Activated naive CD4-positive, alpha-beta T cell treated with anti-CD3 and anti-CD28 coated beads, Interleukin-2, amount 50 U/mL, for 24 hours (primary cell): Measurements from ENCODE around the gene GAPDHS.

Experiments
- H3K27ac Mint-ChIP-seq: one replicate; pipeline ENCODE4 v1.8.0; 2021; ENCODE audit warnings: mild to moderate bottlenecking, mixed read lengths
- H3K27me3 Mint-ChIP-seq: one replicate; pipeline ENCODE4 v1.8.0; 2021; ENCODE audit warnings: mixed read lengths
- H3K36me3 Mint-ChIP-seq: one replicate; pipeline ENCODE4 v1.8.0; 2021; ENCODE audit warnings: mixed read lengths
- H3K4me1 Mint-ChIP-seq: one replicate; pipeline ENCODE4 v1.8.0; 2021; ENCODE audit warnings: mixed read lengths
- H3K4me3 Mint-ChIP-seq: one replicate; pipeline ENCODE4 v1.8.0; 2021; ENCODE audit warnings: mild to moderate bottlenecking, mixed read lengths
- H3K9me3 Mint-ChIP-seq: one replicate; pipeline ENCODE4 v1.8.0; 2021; ENCODE audit warnings: mixed read lengths

Gene GAPDHS

GRCh38 chr19:35533201-35533821, at the start of gene GAPDHS:
Gene GAPDHS (plus strand): TSS chr19:35533456. CDS start chr19:35533528, 72 bp downstream.
- peak within 1 kb of the TSS; percentile 69 for H3K4me3 Mint-ChIP-seq
- no peaks in the 10 kb centered on the region for H3K36me3 Mint-ChIP-seq
- peaks cover 9% of the 10 kb centered on the region for H3K27me3 Mint-ChIP-seq
- H3K27ac Mint-ChIP-seq = peak within 1 kb of the TSS; percentile 0
- peaks cover 17% of the 10 kb centered on the region for H3K4me1 Mint-ChIP-seq
- no peaks in the 10 kb centered on the region for H3K9me3 Mint-ChIP-seq

GRCh38 chr19:35484252-35485036, 48.8 kb upstream of the GAPDHS start:
- Mint-ChIP-seq H3K27me3 (peaks cover 2% of the 10 kb centered on the region), H3K4me1 (no peaks in the 10 kb centered on the region), H3K27ac (no peak overlapping the region), H3K36me3 (no peaks in the 10 kb centered on the region), H3K9me3 (no peaks in the 10 kb centered on the region), H3K4me3 (no peak overlapping the region)

- Mint-ChIP-seq H3K36me3 (no peaks in the 10 kb centered on the region), H3K9me3 (no peaks in the 10 kb centered on the region), H3K27me3 (peaks cover 2% of the 10 kb centered on the region), H3K4me3 (no peak overlapping the region), H3K4me1 (no peaks in the 10 kb centered on the region), H3K27ac (no peak overlapping the region)
These were observed 47.0 kb upstream of the GAPDHS start for GRCh38 chr19:35486268-35486708.

- Mint-ChIP-seq H3K36me3 (no peaks in the 10 kb centered on the region), H3K9me3 (no peaks in the 10 kb centered on the region), H3K27me3 (peaks cover 2% of the 10 kb centered on the region), H3K4me1 (no peaks in the 10 kb centered on the region), H3K4me3 (no peak overlapping the region), H3K27ac (no peak overlapping the region)
These were observed 45.5 kb upstream of the GAPDHS start for GRCh38 chr19:35487656-35488182.

- H3K4me1 Mint-ChIP-seq = no peaks in the 10 kb centered on the region
- no peaks in the 10 kb centered on the region for H3K9me3 Mint-ChIP-seq
- H3K27ac Mint-ChIP-seq = peak overlapping the region; percentile 26
- H3K36me3 Mint-ChIP-seq = no peaks in the 10 kb centered on the region
- H3K27me3 Mint-ChIP-seq = no peaks in the 10 kb centered on the region
- no peak overlapping the region for H3K4me3 Mint-ChIP-seq
These were observed 44.6 kb upstream of the GAPDHS start for GRCh38 chr19:35488677-35489076.

- Mint-ChIP-seq H3K9me3 (no peaks in the 10 kb centered on the region), H3K27ac (peak within 1 kb of the TSS; percentile 2), H3K4me3 (no peak within 1 kb of the TSS), H3K36me3 (no peaks in the 10 kb centered on the region), H3K27me3 (no peaks in the 10 kb centered on the region), H3K4me1 (peaks cover 6% of the 10 kb centered on the region)
These were observed 42.9 kb upstream of the GAPDHS start, which contains the start of gene KRTDAP for GRCh38 chr19:35490364-35490763. Gene KRTDAP (minus strand): TSS chr19:35490464. CDS start chr19:35490442, 22 bp downstream.

GRCh38 chr19:35491836-35492360, 41.4 kb upstream of the GAPDHS start:
- Mint-ChIP-seq H3K27ac (no peak overlapping the region), H3K27me3 (no peaks in the 10 kb centered on the region), H3K36me3 (no peaks in the 10 kb centered on the region), H3K4me3 (no peak overlapping the region), H3K9me3 (no peaks in the 10 kb centered on the region), H3K4me1 (peaks cover 8% of the 10 kb centered on the region)

- Mint-ChIP-seq H3K27ac (no peak overlapping the region), H3K27me3 (no peaks in the 10 kb centered on the region), H3K4me3 (no peak overlapping the region), H3K4me1 (peaks cover 8% of the 10 kb centered on the region), H3K36me3 (no peaks in the 10 kb centered on the region), H3K9me3 (no peaks in the 10 kb centered on the region)
These were observed 39.3 kb upstream of the GAPDHS start for GRCh38 chr19:35493971-35494370.

GRCh38 chr19:35495107-35496064, 37.9 kb upstream of the GAPDHS start:
- Mint-ChIP-seq H3K9me3 (no peaks in the 10 kb centered on the region), H3K27ac (no peak overlapping the region), H3K36me3 (no peaks in the 10 kb centered on the region), H3K4me3 (peak overlapping the region; percentile 27), H3K27me3 (no peaks in the 10 kb centered on the region), H3K4me1 (peaks cover 8% of the 10 kb centered on the region)

GRCh38 chr19:35497406-35497805, 35.9 kb upstream of the GAPDHS start:
- Mint-ChIP-seq H3K27me3 (peaks cover 2% of the 10 kb centered on the region), H3K36me3 (no peaks in the 10 kb centered on the region), H3K9me3 (no peaks in the 10 kb centered on the region), H3K27ac (no peak overlapping the region), H3K4me1 (peaks cover 8% of the 10 kb centered on the region), H3K4me3 (no peak overlapping the region)

- Mint-ChIP-seq H3K36me3 (no peaks in the 10 kb centered on the region), H3K9me3 (no peaks in the 10 kb centered on the region), H3K27ac (no peak overlapping the region), H3K4me1 (peaks cover 8% of the 10 kb centered on the region), H3K4me3 (no peak overlapping the region), H3K27me3 (peaks cover 3% of the 10 kb centered on the region)
These were observed 35.0 kb upstream of the GAPDHS start for GRCh38 chr19:35498220-35498619.

- Mint-ChIP-seq H3K4me1 (peaks cover 8% of the 10 kb centered on the region), H3K9me3 (no peaks in the 10 kb centered on the region), H3K4me3 (no peak overlapping the region), H3K27ac (no peak overlapping the region), H3K27me3 (peaks cover 3% of the 10 kb centered on the region), H3K36me3 (no peaks in the 10 kb centered on the region)
These were observed 34.2 kb upstream of the GAPDHS start for GRCh38 chr19:35498984-35499527.

GRCh38 chr19:35500611-35501010, 32.6 kb upstream of the GAPDHS start:
- H3K9me3 Mint-ChIP-seq = no peaks in the 10 kb centered on the region
- H3K36me3 Mint-ChIP-seq = no peaks in the 10 kb centered on the region
- no peak overlapping the region for H3K4me3 Mint-ChIP-seq
- H3K27ac Mint-ChIP-seq = no peak overlapping the region
- no peaks in the 10 kb centered on the region for H3K4me1 Mint-ChIP-seq
- H3K27me3 Mint-ChIP-seq = peaks cover 8% of the 10 kb centered on the region

GRCh38 chr19:35501684-35502083, 31.6 kb upstream of the GAPDHS start:
- Mint-ChIP-seq H3K27me3 (peaks cover 8% of the 10 kb centered on the region), H3K9me3 (no peaks in the 10 kb centered on the region), H3K27ac (no peak overlapping the region), H3K4me1 (no peaks in the 10 kb centered on the region), H3K36me3 (no peaks in the 10 kb centered on the region), H3K4me3 (no peak overlapping the region)

- Mint-ChIP-seq H3K27ac (no peak overlapping the region), H3K4me1 (no peaks in the 10 kb centered on the region), H3K9me3 (no peaks in the 10 kb centered on the region), H3K36me3 (no peaks in the 10 kb centered on the region), H3K4me3 (no peak overlapping the region), H3K27me3 (peaks cover 8% of the 10 kb centered on the region)
These were observed 30.5 kb upstream of the GAPDHS start for GRCh38 chr19:35502751-35503150.
